ENCODE results near the gene SPATS1. TPM values are rescaled to one million over a fixed set of nuclear protein-coding genes. Genes with fewer than 3 reads are reported as not detected.
A peak's percentile ranks its signal among the peaks of the same experiment; 100 is the strongest.

Gene SPATS1
- polyA plus RNA-seq, 2 of the 4 experiments (the other 2 are of a cell fraction): not detected

GRCh38 chr6:44381739-44382138, 39.3 kb downstream of the SPATS1 start:
- no peak for DNase-seq (ENCODE audit: low read depth in 1 of 2, low spot score in 1 of 2)
- peaks cover 5% of the 10 kb centered on the region for H3K4me1 ChIP-seq
- ChIA-PET POLR2A (no interaction called here), CTCF (interaction anchor here (0.8 kb wide), 1 partner anchor 9 kb away, joined by 3 read pairs; no protein-coding TSS in a partner anchor)
- WGBS (ENCODE audit: missing lambda C conversion rate): 77% methylated on average over 2 of the region's 2 CpGs
- no peak overlapping the region for H3K27ac ChIP-seq
- TF ChIP-seq JUN (IDR thresholded peaks at IDR 0.05) (no peak), GATA3 (IDR thresholded peaks at IDR 0.05; ENCODE audit: borderline replicate concordance) (no peak), BHLHE40 (IDR thresholded peaks at IDR 0.05; ENCODE audit: low read depth, low read length) (no peak)
- no peaks in the 10 kb centered on the region for H3K9me3 ChIP-seq
- no peak for FAIRE-seq
- ATAC-seq: peak in 1 of 2 experiments; percentile 34; a peak in 1 of 6 replicates
- H3K4me2 ChIP-seq: no peak overlapping the region
- H3K4me3 ChIP-seq: no peak overlapping the region

- DNase-seq (ENCODE audit: low read depth in 1 of 2, low spot score in 1 of 2) (no peak), ATAC-seq (no peak), FAIRE-seq (no peak)
- no peaks in the 10 kb centered on the region for H3K9me3 ChIP-seq
- peak overlapping the region; percentile 79 for H3K4me3 ChIP-seq
- POLR2A ChIA-PET: interaction anchor here (0.6 to 2.3 kb wide), 2 partner anchors 82 to 140 kb away, joined by 3 to 6 read pairs; partner anchors contain the start of gene HSP90AB1
- CTCF ChIA-PET: interaction anchor here (0.5 to 1.2 kb wide), 2 partner anchors 45 to 170 kb away, joined by 3 read pairs; no protein-coding TSS in a partner anchor
- peak overlapping the region; percentile 94 to 95 for H3K27ac ChIP-seq
- H3K4me1 ChIP-seq: peaks cover 25% of the 10 kb centered on the region
- TF ChIP-seq, protein P1, sequence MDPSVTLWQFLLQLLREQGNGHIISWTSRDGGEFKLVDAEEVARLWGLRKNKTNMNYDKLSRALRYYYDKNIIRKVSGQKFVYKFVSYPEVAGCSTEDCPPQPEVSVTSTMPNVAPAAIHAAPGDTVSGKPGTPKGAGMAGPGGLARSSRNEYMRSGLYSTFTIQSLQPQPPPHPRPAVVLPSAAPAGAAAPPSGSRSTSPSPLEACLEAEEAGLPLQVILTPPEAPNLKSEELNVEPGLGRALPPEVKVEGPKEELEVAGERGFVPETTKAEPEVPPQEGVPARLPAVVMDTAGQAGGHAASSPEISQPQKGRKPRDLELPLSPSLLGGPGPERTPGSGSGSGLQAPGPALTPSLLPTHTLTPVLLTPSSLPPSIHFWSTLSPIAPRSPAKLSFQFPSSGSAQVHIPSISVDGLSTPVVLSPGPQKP (IDR thresholded peaks at IDR 0.05; ENCODE audit: low read depth, low read length): no peak
- TF ChIP-seq FOXS1 (CRISPR knock-in tag; IDR thresholded peaks at IDR 0.05) (no peak), TP53 (CRISPR knock-in tag; IDR thresholded peaks at IDR 0.05) (no peak), ESRRA (IDR thresholded peaks at IDR 0.05; ENCODE audit: borderline replicate concordance, low read length) (no peak), FOSB (CRISPR knock-in tag; IDR thresholded peaks at IDR 0.05) (no peak), FOSL2 (IDR thresholded peaks at IDR 0.05) (no peak), FOSL2 (CRISPR knock-in tag; IDR thresholded peaks at IDR 0.05) (no peak), ATOH8 (CRISPR knock-in tag; IDR thresholded peaks at IDR 0.05; ENCODE audit: low read depth) (no peak), RNF2 (IDR thresholded peaks at IDR 0.05; ENCODE audit: borderline replicate concordance, low read depth) (no peak), KDM1A (IDR thresholded peaks at IDR 0.05; ENCODE audit: low read depth) (no peak), MAFK (IDR thresholded peaks at IDR 0.05; ENCODE audit: partially characterized antibody) (no peak), RCOR1 (IDR thresholded peaks at IDR 0.05; ENCODE audit: low read depth, low read length) (no peak), ZSCAN20 (CRISPR knock-in tag; IDR thresholded peaks at IDR 0.05) (no peak)
- TF ChIP-seq, protein P2, sequence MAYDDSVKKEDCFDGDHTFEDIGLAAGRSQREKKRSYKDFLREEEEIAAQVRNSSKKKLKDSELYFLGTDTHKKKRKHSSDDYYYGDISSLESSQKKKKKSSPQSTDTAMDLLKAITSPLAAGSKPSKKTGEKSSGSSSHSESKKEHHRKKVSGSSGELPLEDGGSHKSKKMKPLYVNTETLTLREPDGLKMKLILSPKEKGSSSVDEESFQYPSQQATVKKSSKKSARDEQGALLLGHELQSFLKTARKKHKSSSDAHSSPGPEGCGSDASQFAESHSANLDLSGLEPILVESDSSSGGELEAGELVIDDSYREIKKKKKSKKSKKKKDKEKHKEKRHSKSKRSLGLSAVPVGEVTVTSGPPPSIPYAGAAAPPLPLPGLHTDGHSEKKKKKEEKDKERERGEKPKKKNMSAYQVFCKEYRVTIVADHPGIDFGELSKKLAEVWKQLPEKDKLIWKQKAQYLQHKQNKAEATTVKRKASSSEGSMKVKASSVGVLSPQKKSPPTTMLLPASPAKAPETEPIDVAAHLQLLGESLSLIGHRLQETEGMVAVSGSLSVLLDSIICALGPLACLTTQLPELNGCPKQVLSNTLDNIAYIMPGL (CRISPR knock-in tag; IDR thresholded peaks at IDR 0.05; ENCODE audit: borderline replicate concordance): no peak
- TF ChIP-seq, protein P3, sequence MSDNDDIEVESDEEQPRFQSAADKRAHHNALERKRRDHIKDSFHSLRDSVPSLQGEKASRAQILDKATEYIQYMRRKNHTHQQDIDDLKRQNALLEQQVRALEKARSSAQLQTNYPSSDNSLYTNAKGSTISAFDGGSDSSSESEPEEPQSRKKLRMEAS (IDR thresholded peaks at IDR 0.05): no peak
- TF ChIP-seq, protein P4, sequence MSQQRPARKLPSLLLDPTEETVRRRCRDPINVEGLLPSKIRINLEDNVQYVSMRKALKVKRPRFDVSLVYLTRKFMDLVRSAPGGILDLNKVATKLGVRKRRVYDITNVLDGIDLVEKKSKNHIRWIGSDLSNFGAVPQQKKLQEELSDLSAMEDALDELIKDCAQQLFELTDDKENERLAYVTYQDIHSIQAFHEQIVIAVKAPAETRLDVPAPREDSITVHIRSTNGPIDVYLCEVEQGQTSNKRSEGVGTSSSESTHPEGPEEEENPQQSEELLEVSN (IDR thresholded peaks at IDR 0.05; ENCODE audit: borderline replicate concordance, low read depth): no peak
- WGBS (ENCODE audit: missing lambda C conversion rate): 36% methylated on average over 6 of the region's 6 CpGs
- peak overlapping the region; percentile 80 for H3K4me2 ChIP-seq
Observed at GRCh38 chr6:44386364-44386928, 44.0 kb downstream of the SPATS1 start.
